Calu3 (cell line): ENCODE data around the gene ECM1. TPM values are rescaled to one million over a fixed set of nuclear protein-coding genes. Genes with fewer than 3 reads are reported as not detected.

ENCODE experiments used
- BruUV-seq: library from RNA; stranded (reverse); fragments of 400-500 nt; replicated peaks from 2 replicates; lab custom pipeline; 2021; lab: Mats Ljungman, UMichigan
- CTCF ChIA-PET: fragments of 300-600 bp; sonication (Branson Sonifier 250); formaldehyde crosslinking; loops from one replicate; lab custom pipeline; 2022; ENCODE audit warnings: antibody characterized with exemption; lab: Charles Lee
- DNase-seq: peaks from one replicate; pipeline ENCODE4 v3.0.0; 2022
- H3K27ac Mint-ChIP-seq: one replicate; pipeline ENCODE4 v1.8.0; 2022; ENCODE audit warnings: mixed read lengths; ENCODE audit not compliant: unreplicated experiment
- H3K27me3 Mint-ChIP-seq: one replicate; pipeline ENCODE4 v1.8.0; 2022; ENCODE audit warnings: mixed read lengths; ENCODE audit not compliant: unreplicated experiment
- H3K36me3 Mint-ChIP-seq: one replicate; pipeline ENCODE4 v1.8.0; 2022; ENCODE audit warnings: mild to moderate bottlenecking, moderate library complexity, mixed read lengths; ENCODE audit not compliant: insufficient read depth, unreplicated experiment
- H3K4me1 Mint-ChIP-seq: one replicate; pipeline ENCODE4 v1.8.0; 2022; ENCODE audit warnings: mild to moderate bottlenecking, low read depth, mixed read lengths; ENCODE audit not compliant: unreplicated experiment
- H3K4me3 Mint-ChIP-seq: one replicate; pipeline ENCODE4 v1.8.0; 2022; ENCODE audit warnings: mild to moderate bottlenecking, low read depth, moderate library complexity, mixed read lengths; ENCODE audit not compliant: unreplicated experiment
- H3K9me3 Mint-ChIP-seq: one replicate; pipeline ENCODE4 v1.8.0; 2022; ENCODE audit warnings: low read depth, mixed read lengths; ENCODE audit not compliant: unreplicated experiment
- CTCF ChIP-seq: fragments of 200-600 bp; IDR thresholded peaks from one replicate; pipeline ENCODE4 v1.8.0; 2022; ENCODE audit warnings: antibody characterized with exemption; ENCODE audit not compliant: unreplicated experiment
- intact Hi-C: fragments of 100-400 bp; cut with micrococcal nuclease; formaldehyde crosslinking; loops from one replicate; pipeline ENCODE4 v1.10.0; 2022; ENCODE audit not compliant: unreplicated experiment
- total RNA-seq: library from RNA; stranded (reverse); gene quantifications from 2 replicates; pipeline ENCODE4 v1.2.3, GENCODE V29; 2022

Gene ECM1
- total RNA-seq, 1 experiment from 2014 or later = 1.6 TPM

- Mint-ChIP-seq H3K27me3 (no peaks in the 10 kb centered on the region), H3K27ac (no peak overlapping the region), H3K9me3 (no peaks in the 10 kb centered on the region), H3K4me1 (peaks cover 12% of the 10 kb centered on the region), H3K4me3 (no peak overlapping the region), H3K36me3 (peaks cover 48% of the 10 kb centered on the region)
- no TSS peak for BruUV-seq
- DNase-seq = no peak
- no peak for TF ChIP-seq CTCF
- CTCF ChIA-PET = no interaction called here
- intact Hi-C loops = loop anchor here (10.0 kb wide), 1 partner anchor 452 kb away; the partner anchor contains the start of gene SETDB1
Observed at GRCh38 chr1:150472601-150473200, 35.2 kb upstream of the ECM1 start.

DNA sequence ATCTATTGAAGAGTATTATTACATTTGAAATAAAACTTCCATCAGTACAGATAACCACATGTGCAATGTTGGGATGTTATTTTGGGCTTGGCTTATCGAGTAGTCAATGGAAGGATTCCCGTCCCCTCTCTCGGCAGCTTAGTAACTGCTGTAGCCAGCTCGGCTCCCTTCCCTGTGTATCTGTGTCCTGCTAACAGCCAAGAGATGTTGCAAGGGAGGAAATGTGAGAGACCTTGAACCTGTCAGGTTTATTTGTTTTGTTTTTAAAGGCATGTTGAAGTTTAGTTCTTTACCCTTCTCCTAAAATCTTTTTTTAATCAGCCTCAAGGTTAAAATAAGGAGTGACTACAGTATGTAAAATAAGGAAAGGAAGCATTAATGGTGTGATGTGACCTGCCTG, 34.2 kb upstream of the ECM1 start:
- no TSS peak for BruUV-seq
- H3K27me3 Mint-ChIP-seq = no peaks in the 10 kb centered on the region
- intact Hi-C loops = loop anchor here (10.0 kb wide), 1 partner anchor 451 kb away; the partner anchor contains the start of gene SETDB1
- H3K27ac Mint-ChIP-seq = no peak overlapping the region
- TF ChIP-seq CTCF = no peak
- no peaks in the 10 kb centered on the region for H3K9me3 Mint-ChIP-seq
- CTCF ChIA-PET = interaction anchor here (0.7 kb wide), 1 partner anchor 394 kb away, joined by 5 read pairs; no protein-coding TSS in a partner anchor
- DNase-seq = no peak
- H3K36me3 Mint-ChIP-seq = peaks cover 47% of the 10 kb centered on the region
- H3K4me3 Mint-ChIP-seq = no peak overlapping the region
- peaks cover 21% of the 10 kb centered on the region for H3K4me1 Mint-ChIP-seq

- CTCF ChIA-PET = interaction anchor here (0.7 kb wide), 1 partner anchor 395 kb away, joined by 3 read pairs; no protein-coding TSS in a partner anchor
- Mint-ChIP-seq H3K4me1 (peaks cover 25% of the 10 kb centered on the region), H3K27ac (no peak overlapping the region), H3K4me3 (no peak overlapping the region), H3K27me3 (no peaks in the 10 kb centered on the region), H3K9me3 (no peaks in the 10 kb centered on the region), H3K36me3 (peaks cover 47% of the 10 kb centered on the region)
- DNase-seq = no peak
- intact Hi-C loops = loop anchor here (10.0 kb wide), 1 partner anchor 450 kb away; the partner anchor contains the start of gene SETDB1
- BruUV-seq = no TSS peak
- no peak for TF ChIP-seq CTCF
Observed at GRCh38 chr1:150474869-150475268, 33.0 kb upstream of the ECM1 start.

DNA sequence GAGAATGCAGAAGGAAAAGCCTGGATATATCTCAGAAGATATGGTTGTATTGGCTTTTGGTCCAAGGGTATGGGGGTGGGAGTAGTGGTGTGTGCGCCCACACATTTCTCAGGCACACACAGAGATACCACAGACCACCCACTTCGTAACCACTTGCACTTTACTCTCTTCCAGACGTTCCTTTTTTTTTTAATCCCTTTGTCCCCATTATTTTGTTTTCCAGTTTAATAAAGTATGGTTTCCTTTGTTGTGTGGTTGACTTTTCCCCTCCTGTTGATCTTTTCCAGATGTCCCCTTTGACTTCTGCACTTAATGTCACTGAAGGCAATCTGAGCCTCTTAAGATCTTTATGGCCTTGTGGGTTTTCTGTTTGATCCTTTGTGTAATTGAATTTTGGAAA, 31.2 kb upstream of the ECM1 start:
- intact Hi-C loops = loop anchor here (10.0 kb wide), 1 partner anchor 448 kb away; the partner anchor contains the start of gene SETDB1
- TF ChIP-seq CTCF = no peak
- Mint-ChIP-seq H3K9me3 (no peaks in the 10 kb centered on the region), H3K4me3 (no peak overlapping the region), H3K27ac (no peak overlapping the region), H3K4me1 (peaks cover 27% of the 10 kb centered on the region), H3K27me3 (no peaks in the 10 kb centered on the region), H3K36me3 (peaks cover 32% of the 10 kb centered on the region)
- CTCF ChIA-PET = interaction anchor here (1.2 kb wide), 1 partner anchor 56 kb away, joined by 4 read pairs; no protein-coding TSS in a partner anchor
- BruUV-seq = no TSS peak
- no peak for DNase-seq
